Prostate gland (tissue), 2 donors: Measurements from ENCODE around the gene PARVB. TPM values are rescaled to one million over a fixed set of nuclear protein-coding genes. Genes with fewer than 3 reads are reported as not detected.

Experiments used
- DNase-seq: peaks from one replicate; pipeline ENCODE4 v3.0.0-alpha.2; 2019; ENCODE audit warnings: low spot score
- H3K27ac ChIP-seq, 2 donors: fragments of 200-600 bp; sonication (generic); 2 replicates each; pipeline ENCODE4 v1.5.1; 2017 to 2019
- H3K27me3 ChIP-seq: fragments of 200-600 bp; sonication (generic); replicated peaks from 2 replicates; pipeline ENCODE4 v1.5.1; 2019; ENCODE audit not compliant: insufficient read depth
- H3K36me3 ChIP-seq, 2 donors: fragments of 200-600 bp; sonication (generic); 1 replicate in 1 of 2; 2 replicates in 1 of 2; pipeline versions ENCODE4 v1.5.1 to v1.8.1; 2017 to 2019
- H3K4me1 ChIP-seq: fragments of 200-600 bp; sonication (generic); replicated peaks from 2 replicates; pipeline ENCODE4 v1.5.1; 2019
- H3K4me3 ChIP-seq, 2 donors: fragments of 200-600 bp; sonication (generic); 2 replicates each; pipeline ENCODE4 v1.5.1; 2017 to 2019
- H3K9me3 ChIP-seq: fragments of 200-600 bp; sonication (generic); 2 replicates; pipeline ENCODE4 v1.5.1; 2017
- CTCF ChIP-seq, 4 experiments: fragments of 200-600 bp in 2 of 4; fragments of 450-650 bp in 2 of 4; sonication (generic) in 2 of 4; IDR thresholded peaks; 1 replicate in 3 of 4; 2 replicates in 1 of 4; pipeline ENCODE4 v1.5.1; 2016 to 2019; ENCODE audit warnings: antibody characterized with exemption in 4 of 4, mild to moderate bottlenecking in 2 of 4, moderate library complexity in 2 of 4
- POLR2A ChIP-seq: fragments of 450-650 bp; IDR thresholded peaks from one replicate; pipeline ENCODE4 v1.6.1; 2016; ENCODE audit warnings: antibody characterized with exemption, mild to moderate bottlenecking
- POLR2AphosphoS5 ChIP-seq: sonication (generic); formaldehyde crosslinking; IDR thresholded peaks from one replicate; pipeline ENCODE4 v1.6.1; 2017; ENCODE audit warnings: antibody characterized with exemption
- WGBS: methylation state at CpG from one replicate; pipeline ENCODE4 v1.1.5; 2018; 5-methylcytosine and 5-hydroxymethylcytosine counted together
- intact Hi-C: fragments of 100-400 bp; cut with DNase I; formaldehyde crosslinking; loops from one replicate; pipeline ENCODE4 v1.14.2; 2022
- total RNA-seq, 2 donors: library from RNA; depleted of rRNA; stranded (reverse); fragments of >200 nt; gene quantifications; one replicate each; pipeline ENCODE4 v1.1.0, GENCODE V29; 2016

PARVB gene
- total RNA-seq, 2 donors from 2014 or later: 11.7 to 28.4 TPM

DNA sequence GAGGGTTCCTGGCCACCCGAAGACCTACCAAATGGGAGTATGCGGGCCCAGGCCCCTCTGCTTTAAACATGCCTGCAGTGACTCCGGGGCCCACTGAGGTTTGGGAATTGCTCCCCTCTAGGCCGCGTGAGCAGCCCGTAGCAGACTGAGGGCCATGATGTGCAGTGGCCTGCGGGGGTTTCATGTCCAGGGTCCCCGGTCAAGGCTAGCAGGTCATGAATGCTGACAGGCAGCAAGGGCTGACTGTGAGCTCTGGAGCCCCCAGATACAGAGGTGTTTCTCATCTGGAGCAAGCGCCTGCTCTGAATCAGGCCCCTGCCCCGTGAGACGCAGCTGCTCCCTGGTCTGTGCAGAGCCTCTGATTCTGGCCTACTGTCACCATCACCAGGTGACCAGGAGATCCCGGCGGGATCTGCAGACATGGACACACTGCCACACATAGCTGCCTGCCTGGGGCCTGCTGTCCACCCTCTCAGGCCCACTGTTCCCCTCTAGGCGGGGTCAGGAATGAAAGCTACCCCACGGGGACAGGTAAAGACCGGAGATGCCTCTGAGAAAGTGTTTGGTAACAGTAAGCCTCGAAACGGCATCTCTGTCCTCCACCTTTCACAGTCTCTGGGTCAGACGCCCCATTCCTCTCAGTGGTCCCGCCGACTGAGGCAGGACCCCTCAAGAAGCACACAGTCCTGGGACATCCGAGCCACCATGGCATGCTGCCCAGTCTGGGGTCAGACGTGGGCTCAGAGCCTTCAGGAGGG, 73.3 kb downstream of the PARVB start:
- WGBS: 89% methylated on average over 15 of the region's 23 CpGs
- TF ChIP-seq POLR2AphosphoS5 (no peak), POLR2A (no peak), CTCF (IDR thresholded peaks at IDR 0.05) (no peak)
- Histone ChIP-seq H3K4me3 (no peak overlapping the region), H3K27ac (no peak overlapping the region), H3K27me3 (peaks cover 3% of the 10 kb centered on the region), H3K9me3 (no peaks in the 10 kb centered on the region), H3K36me3 (no peaks in the 10 kb centered on the region), H3K4me1 (no peaks in the 10 kb centered on the region)
- intact Hi-C loops: no loop called here
- DNase-seq: no peak

GRCh38 chr22:44098021-44098739, 74.1 kb downstream of the PARVB start:
- Histone ChIP-seq H3K9me3 (no peaks in the 10 kb centered on the region), H3K4me3 (no peak overlapping the region), H3K4me1 (no peaks in the 10 kb centered on the region), H3K27ac (no peak overlapping the region), H3K36me3 (no peaks in the 10 kb centered on the region), H3K27me3 (peaks cover 3% of the 10 kb centered on the region)
- intact Hi-C loops: no loop called here
- TF ChIP-seq POLR2A (no peak), CTCF (IDR thresholded peaks at IDR 0.05) (no peak), POLR2AphosphoS5 (no peak)
- DNase-seq: no peak
- 93% methylated on average over 17 of the region's 17 CpGs for WGBS

GRCh38 chr22:44098966-44099530, 74.9 kb downstream of the PARVB start:
- Histone ChIP-seq H3K36me3 (no peaks in the 10 kb centered on the region), H3K27ac (no peak overlapping the region), H3K9me3 (no peaks in the 10 kb centered on the region), H3K27me3 (peaks cover 3% of the 10 kb centered on the region), H3K4me3 (no peak overlapping the region), H3K4me1 (no peaks in the 10 kb centered on the region)
- intact Hi-C loops: no loop called here
- no peak for DNase-seq
- no peak for TF ChIP-seq POLR2A
- no peak for TF ChIP-seq POLR2AphosphoS5
- no peak for TF ChIP-seq CTCF (IDR thresholded peaks at IDR 0.05)
- WGBS: 90% methylated on average over 15 of the region's 15 CpGs

GRCh38 chr22:44099696-44100095, 75.6 kb downstream of the PARVB start:
- Histone ChIP-seq H3K9me3 (no peaks in the 10 kb centered on the region), H3K27me3 (peaks cover 3% of the 10 kb centered on the region), H3K36me3 (no peaks in the 10 kb centered on the region), H3K4me3 (no peak overlapping the region), H3K4me1 (no peaks in the 10 kb centered on the region), H3K27ac (no peak overlapping the region)
- WGBS: 94% methylated on average over 13 of the region's 13 CpGs
- intact Hi-C loops: no loop called here
- TF ChIP-seq CTCF (IDR thresholded peaks at IDR 0.05) (no peak), POLR2AphosphoS5 (no peak), POLR2A (no peak)
- no peak for DNase-seq
